GM12873 (cell line): ENCODE results near the gene EEPD1.

Experiments used
- TF ChIP-seq, protein P1 (sequence below): IDR thresholded peaks from 2 replicates; pipeline ENCODE4 v1.5.1; 2012; ENCODE audit warnings: low read depth, mild to moderate bottlenecking, moderate library complexity, low read length, control low read depth; ENCODE audit not compliant: insufficient read depth; ENCODE audit errors: missing control alignments

EEPD1 gene

DNA sequence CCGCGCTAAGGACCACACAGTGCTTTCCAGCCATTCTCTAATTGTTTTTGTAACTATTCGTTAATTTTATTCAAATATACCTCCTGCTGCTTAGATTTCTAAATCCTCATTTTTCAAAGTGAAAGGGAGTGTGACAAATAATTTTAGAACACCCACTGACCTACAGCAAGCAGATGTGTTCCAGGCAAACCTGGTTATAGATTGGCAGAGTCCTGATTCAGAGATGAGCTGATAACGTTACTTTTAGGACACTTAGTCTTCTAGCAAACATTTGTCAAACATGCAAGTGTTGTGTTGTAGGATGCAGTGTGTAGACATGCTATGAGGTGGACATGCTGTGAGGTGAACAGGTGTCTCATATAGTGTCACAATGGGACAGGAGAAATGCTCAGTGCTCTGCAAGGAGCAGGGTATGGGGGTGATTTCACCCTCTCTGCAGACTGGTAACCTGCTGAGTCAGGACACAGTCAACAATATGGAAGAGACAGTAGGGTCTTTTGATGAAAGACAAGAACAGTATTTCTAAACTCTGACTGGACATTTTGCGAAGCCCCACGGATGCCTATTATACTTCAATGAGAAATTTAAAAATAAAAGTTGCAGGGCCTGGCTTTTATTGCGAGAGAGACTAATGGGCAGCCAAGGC, 144.4 kb downstream of the EEPD1 start:
- TF ChIP-seq, protein P1, sequence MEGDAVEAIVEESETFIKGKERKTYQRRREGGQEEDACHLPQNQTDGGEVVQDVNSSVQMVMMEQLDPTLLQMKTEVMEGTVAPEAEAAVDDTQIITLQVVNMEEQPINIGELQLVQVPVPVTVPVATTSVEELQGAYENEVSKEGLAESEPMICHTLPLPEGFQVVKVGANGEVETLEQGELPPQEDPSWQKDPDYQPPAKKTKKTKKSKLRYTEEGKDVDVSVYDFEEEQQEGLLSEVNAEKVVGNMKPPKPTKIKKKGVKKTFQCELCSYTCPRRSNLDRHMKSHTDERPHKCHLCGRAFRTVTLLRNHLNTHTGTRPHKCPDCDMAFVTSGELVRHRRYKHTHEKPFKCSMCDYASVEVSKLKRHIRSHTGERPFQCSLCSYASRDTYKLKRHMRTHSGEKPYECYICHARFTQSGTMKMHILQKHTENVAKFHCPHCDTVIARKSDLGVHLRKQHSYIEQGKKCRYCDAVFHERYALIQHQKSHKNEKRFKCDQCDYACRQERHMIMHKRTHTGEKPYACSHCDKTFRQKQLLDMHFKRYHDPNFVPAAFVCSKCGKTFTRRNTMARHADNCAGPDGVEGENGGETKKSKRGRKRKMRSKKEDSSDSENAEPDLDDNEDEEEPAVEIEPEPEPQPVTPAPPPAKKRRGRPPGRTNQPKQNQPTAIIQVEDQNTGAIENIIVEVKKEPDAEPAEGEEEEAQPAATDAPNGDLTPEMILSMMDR, result no peak

GRCh38 chr7:36298106-36298505, 145.1 kb downstream of the EEPD1 start:
- TF ChIP-seq, protein P1, result no peak

DNA sequence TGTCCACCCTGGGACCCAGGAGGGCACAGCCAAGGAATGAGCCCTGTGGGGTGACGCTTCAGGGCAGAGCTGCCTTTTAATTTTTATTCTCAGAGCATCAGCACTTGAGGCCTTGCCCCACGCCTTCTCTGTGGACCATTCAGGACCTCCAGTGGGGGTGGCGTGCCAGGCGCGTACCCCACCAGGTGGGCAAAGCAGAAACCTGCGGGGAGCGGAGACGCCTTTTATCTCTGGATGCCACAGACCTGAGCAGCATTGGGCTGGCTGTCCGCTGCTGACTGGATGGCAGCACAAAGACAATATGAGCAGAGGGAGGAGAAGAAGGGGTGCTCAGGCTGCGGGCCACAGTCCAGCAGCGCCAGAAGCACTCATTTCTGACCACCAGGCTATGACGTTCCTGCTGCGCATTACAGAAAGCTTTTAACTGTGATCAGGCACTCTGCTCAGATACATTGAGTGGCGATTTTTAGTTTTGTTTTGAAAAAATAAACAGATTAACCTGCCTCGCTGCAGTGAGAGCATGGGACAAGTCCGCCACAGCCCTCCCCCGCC, 146.2 kb downstream of the EEPD1 start:
- TF ChIP-seq, protein P1, result no peak

GRCh38 chr7:36299823-36300341, 146.8 kb downstream of the EEPD1 start:
- TF ChIP-seq, protein P1, result no peak

DNA sequence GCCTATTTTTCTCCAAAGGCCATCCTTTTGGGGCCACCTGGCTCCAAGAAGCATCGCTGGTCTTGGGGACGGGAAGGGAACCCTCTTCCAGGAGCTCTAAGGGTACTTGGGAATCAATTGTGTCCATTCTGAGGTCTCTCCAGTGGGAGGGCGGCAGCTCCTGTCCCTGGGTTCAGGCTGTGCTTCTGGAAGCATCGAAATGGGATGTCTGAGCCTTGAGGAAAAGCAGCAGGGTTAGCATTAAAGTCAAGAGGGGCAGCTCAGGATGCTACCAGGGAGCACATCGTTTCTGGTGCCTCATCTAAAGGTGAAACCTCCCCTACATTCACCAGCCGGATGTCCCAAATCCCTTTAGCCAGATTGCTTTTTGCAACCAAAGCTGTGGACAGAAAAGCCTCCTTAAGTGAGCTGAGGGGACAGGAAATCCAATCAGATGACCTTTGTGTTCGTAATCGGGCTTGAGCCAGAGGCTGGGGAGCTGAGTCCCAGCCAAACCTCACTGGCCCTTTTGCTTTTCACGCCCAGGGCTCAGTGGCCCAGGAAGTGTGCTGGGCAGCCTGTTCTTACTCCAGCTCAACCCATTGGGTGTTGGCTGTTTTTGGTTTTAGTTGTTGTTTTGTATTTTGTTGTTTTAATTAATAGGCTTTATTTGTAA, 147.8 kb downstream of the EEPD1 start:
- TF ChIP-seq, protein P1, result no peak

DNA sequence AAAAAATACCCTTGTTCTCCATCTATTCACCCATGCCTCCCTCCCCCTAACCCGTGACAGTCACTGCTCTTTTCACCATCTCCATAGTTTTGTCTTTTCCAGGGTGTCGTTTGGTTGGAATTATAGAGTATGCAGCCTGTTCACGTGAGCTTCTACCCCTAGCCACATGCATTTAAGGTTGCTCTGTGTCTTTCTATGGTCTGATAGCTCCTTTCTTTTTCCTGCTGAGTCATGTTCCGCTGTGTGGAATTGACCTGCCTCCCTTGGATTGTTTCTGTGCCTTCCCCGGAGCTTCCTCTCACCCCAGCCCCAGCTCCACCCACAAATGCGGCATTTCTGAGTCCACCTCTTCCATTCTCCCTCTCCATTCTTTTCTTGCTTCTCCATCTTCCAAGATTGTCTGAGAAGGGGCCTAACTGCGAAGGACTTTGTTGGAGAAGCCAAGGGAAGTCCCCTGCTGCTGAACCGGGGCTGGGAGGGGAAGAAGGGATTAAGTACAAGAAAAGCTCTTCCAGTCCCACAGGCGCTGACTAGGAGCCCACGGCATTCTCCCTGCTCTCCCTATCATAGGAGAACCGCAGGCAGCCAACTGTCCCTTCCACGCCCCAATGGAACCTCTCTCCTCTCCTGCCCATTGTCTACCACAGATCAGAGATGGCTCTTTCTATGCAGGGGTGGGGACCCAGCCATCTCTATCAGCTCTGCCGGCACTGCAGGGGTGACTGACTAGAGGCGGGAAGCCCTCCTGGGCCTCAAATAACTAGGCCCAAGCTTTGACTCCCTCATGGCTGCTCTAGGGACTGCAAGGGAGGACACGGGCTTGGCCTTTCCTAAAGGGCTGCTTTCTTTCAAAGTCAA, 149.1 kb downstream of the EEPD1 start:
- TF ChIP-seq, protein P1, result no peak
